ENCODE data around the gene TRIO.

The TRIO gene

GRCh38 chr5:14157493-14157782, 14.3 kb downstream of the TRIO start:
- no peak for TF ChIP-seq CTCF (IDR thresholded peaks at IDR 0.05; ENCODE audit: insufficient read depth, missing control alignments)
- FAIRE-seq (no peak), DNase-seq (ENCODE audit: insufficient read length, low spot score) (no peak)

- DNase-seq (ENCODE audit: insufficient read length, low spot score) (no peak), FAIRE-seq (no peak)
- TF ChIP-seq CTCF (IDR thresholded peaks at IDR 0.05; ENCODE audit: insufficient read depth, missing control alignments): no peak
Observed at GRCh38 chr5:14158890-14159666, 15.9 kb downstream of the TRIO start.

- TF ChIP-seq CTCF (IDR thresholded peaks at IDR 0.05; ENCODE audit: insufficient read depth, missing control alignments): no peak
Observed at GRCh38 chr5:14161825-14162556, 18.8 kb downstream of the TRIO start.

GRCh38 chr5:14164164-14165163, 21.3 kb downstream of the TRIO start:
- DNase-seq (ENCODE audit: insufficient read length, low spot score) (no peak), FAIRE-seq (no peak)
- no peak for TF ChIP-seq CTCF (IDR thresholded peaks at IDR 0.05; ENCODE audit: insufficient read depth, missing control alignments)

More at GRCh38 chr5:14161825-14162556, 18.8 kb downstream of the TRIO start:
- DNase-seq (ENCODE audit: insufficient read length, low spot score) (no peak), FAIRE-seq (no peak)

- no peak for DNase-seq (ENCODE audit: insufficient read length, low spot score)
- FAIRE-seq: no peak
- TF ChIP-seq CTCF (IDR thresholded peaks at IDR 0.05; ENCODE audit: insufficient read depth, missing control alignments): no peak
Observed at GRCh38 chr5:14165375-14166106, 22.4 kb downstream of the TRIO start.

- TF ChIP-seq CTCF (IDR thresholded peaks at IDR 0.05; ENCODE audit: insufficient read depth, missing control alignments): no peak
- FAIRE-seq (no peak), DNase-seq (ENCODE audit: insufficient read length, low spot score) (no peak)
Observed at GRCh38 chr5:14166437-14166836, 23.3 kb downstream of the TRIO start.

Measured in D721Med (cell line).